Activated CD8-positive, alpha-beta memory T cell treated with anti-CD3 and anti-CD28 coated beads for 48 hours (primary cell): ENCODE measurements around the gene UBA6.
"Not testable (repeated sequence)": the region's sequence is repeated elsewhere in the genome, so short reads cannot be mapped to it uniquely, and the experiment has no call there.

Experiments
- DNase-seq, 3 experiments: peaks; one replicate each; pipeline ENCODE4 v3.0.0-alpha.2; 2020; ENCODE audit warnings: low read depth in 2 of 3, low spot score in 2 of 3

Gene UBA6

GRCh38 chr4:67700738-67701516 is at the start of gene UBA6:
TSS of gene UBA6 (minus strand) at chr4:67701155. CDS start at chr4:67701119, 36 bp downstream.
- peak; percentile 79 to 91 (median 89) for DNase-seq

GRCh38 chr4:67750691-67751090 is 49.7 kb upstream of the UBA6 start:
- DNase-seq = no peak

- DNase-seq = no peak
Observed at GRCh38 chr4:67749286-67749685, 48.3 kb upstream of the UBA6 start.

GRCh38 chr4:67746797-67747495 is 46.0 kb upstream of the UBA6 start:
- DNase-seq = no peak

- DNase-seq = no peak
Observed at GRCh38 chr4:67744561-67745283, 43.8 kb upstream of the UBA6 start.

- DNase-seq = no peak
Observed at GRCh38 chr4:67743194-67743593, 42.2 kb upstream of the UBA6 start.

GRCh38 chr4:67736262-67736661 is 35.3 kb upstream of the UBA6 start:
- DNase-seq = no peak

GRCh38 chr4:67735325-67735724 is 34.4 kb upstream of the UBA6 start:
- no peak for DNase-seq

- DNase-seq = not testable (repeated sequence)
Observed at GRCh38 chr4:67730511-67730910, 29.6 kb upstream of the UBA6 start.

- DNase-seq = no peak
Observed at GRCh38 chr4:67727124-67727850, 26.3 kb upstream of the UBA6 start.

GRCh38 chr4:67725981-67726380 is 25.0 kb upstream of the UBA6 start:
- DNase-seq = no peak

- no peak for DNase-seq
Observed at GRCh38 chr4:67725132-67725531, 24.2 kb upstream of the UBA6 start.

GRCh38 chr4:67723949-67724348 is 23.0 kb upstream of the UBA6 start:
- DNase-seq = no peak

- no peak for DNase-seq
Observed at GRCh38 chr4:67723341-67723740, 22.4 kb upstream of the UBA6 start.

GRCh38 chr4:67721770-67722597 is 21.0 kb upstream of the UBA6 start:
- DNase-seq = no peak

- no peak for DNase-seq
Observed at GRCh38 chr4:67721315-67721769, 20.4 kb upstream of the UBA6 start.

GRCh38 chr4:67719953-67720617 is 19.1 kb upstream of the UBA6 start:
- DNase-seq = no peak

GRCh38 chr4:67718848-67719247 is 17.9 kb upstream of the UBA6 start:
- no peak for DNase-seq

GRCh38 chr4:67717586-67717985 is 16.6 kb upstream of the UBA6 start:
- DNase-seq = no peak

- no peak for DNase-seq
Observed at GRCh38 chr4:67714955-67715354, 14.0 kb upstream of the UBA6 start.
